ENCODE measurements around the gene AGMAT. TPM values are rescaled to one million over a fixed set of nuclear protein-coding genes. Genes with fewer than 3 reads are reported as not detected.
"Not testable (repeated sequence)": the region's sequence is repeated elsewhere in the genome, so short reads cannot be mapped to it uniquely, and the experiment has no call there.

AGMAT gene
- polyA plus RNA-seq, 4 donors: 1.2 to 33.6 (median 23.4) TPM

DNA sequence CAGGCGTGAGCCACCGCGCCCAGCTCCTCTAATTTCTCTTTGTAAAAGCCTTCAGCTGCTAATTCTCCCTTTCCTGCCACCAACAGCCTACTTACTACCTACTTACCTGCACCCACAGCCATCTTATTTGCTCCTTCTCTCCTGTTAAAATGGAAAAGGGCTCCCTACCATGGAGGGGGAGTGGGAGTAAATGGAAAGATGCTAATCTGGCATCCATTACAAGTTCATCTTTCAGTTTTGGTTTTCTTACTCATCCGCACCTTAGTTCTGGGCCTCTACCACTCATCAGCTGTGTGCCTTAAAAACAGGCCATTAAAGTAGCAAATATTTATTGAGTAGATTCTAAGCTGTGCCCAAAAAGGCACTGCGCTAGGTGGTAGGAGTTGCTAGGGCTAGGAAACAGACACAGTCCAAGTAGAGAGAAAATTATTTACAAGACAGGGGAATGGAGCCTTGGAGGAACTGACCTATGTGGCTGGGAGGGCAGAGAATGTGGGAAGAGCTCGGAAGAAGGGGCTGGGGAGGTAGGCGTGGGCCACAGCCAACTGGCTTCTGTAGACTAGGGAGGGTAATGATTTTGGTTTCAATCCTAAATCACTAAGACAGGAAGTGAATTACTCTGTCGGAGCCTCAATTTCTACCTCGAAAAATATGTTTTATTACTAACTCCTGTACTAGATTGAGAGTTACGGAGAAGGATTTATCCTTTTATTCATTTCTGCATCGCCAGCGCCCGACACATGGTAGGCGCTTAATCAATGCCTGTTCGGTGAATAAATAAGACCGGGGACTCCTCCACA, 31.7 kb upstream of the AGMAT start:
- peak in 1 of 4 donors; percentile 31 for DNase-seq (ENCODE audit: low read depth in 4 of 4, low spot score in 3 of 4)

DNA sequence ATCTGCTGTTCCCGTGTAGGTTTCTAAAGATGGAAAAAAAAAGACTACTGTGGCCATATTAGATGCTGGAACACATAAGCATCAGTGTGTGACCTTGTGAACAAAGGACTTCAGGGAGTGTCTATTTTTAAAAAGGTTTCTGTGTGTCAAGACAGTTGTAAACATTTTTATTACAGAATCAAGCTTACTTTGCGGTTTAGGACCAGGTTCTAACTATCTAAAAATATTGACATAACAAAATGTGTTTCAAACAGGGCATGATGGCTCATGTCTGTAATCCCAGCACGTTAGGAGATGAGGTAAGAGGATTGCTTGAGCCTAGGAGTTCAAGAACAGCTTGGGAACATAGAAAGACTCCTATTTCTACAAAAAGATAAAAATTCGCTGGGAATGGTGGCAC, 25.3 kb upstream of the AGMAT start:
- no peak for DNase-seq (ENCODE audit: low read depth in 4 of 4, low spot score in 3 of 4)

DNA sequence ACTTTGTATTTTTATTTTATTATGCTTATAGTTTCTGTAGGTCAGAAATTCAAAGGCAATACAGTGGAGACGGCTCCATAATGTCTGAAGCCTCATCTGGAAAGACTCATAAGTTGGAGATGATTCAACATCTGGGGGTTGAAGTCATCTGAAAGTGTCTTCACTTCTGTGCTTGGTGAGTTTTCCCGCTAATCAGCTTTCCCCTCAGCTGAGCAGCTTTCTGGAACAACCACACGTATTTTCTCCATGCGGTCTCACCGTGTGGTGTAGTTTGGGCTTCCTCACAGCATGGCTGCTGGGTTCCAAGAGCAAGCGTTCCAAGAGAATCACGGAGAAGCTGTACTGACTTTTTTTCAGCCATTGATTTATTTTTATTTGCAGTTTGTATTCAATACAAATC, 24.8 kb upstream of the AGMAT start:
- DNase-seq (ENCODE audit: low read depth in 4 of 4, low spot score in 3 of 4): no peak

DNA sequence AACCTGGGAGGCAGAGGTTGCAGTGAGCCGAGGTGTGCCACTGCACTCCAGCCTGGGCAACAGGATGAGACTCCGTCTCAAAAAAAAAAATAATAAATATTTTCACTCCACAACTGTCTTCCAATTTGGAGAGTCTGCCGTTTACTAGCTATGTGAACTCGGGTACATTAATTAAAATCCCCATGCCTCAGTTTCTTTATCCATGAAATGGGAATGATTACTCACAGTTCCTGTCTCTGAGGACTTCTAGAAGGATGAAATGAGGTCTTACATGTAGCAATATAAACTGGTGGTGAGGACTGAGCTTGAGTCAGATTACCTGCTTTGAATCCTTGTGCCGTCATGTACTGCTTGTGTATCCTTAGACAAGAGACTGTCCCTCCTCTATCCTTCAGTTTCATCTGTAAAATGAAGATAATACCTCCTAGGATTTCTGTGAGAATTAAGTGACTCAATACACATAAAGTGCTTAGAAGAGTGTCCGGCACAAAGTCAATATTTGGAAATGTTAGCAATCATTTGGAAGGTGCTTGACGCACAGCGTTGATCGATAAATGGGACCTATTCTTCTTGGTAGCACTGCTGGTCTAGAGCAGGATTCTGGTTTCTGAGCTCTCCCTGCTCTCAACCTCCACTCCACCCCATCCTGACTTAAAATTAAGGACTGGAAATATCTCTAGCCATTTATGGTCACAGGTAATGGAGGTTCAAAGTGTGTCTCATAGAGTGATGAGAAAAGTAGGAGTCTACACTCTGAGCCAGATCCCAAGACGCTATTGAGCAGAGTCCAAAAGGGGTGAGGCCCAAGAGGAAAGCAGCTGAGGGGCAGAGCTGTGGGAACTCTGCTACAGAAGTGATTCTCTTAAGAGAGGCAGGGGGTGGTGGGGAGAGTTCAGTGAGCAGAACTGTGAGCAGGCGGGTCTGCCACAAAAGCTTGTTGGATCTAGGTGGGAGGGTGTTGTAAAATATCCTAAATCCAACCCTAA, 20.8 kb upstream of the AGMAT start:
- no peak for DNase-seq (ENCODE audit: low read depth in 4 of 4, low spot score in 3 of 4)

DNA sequence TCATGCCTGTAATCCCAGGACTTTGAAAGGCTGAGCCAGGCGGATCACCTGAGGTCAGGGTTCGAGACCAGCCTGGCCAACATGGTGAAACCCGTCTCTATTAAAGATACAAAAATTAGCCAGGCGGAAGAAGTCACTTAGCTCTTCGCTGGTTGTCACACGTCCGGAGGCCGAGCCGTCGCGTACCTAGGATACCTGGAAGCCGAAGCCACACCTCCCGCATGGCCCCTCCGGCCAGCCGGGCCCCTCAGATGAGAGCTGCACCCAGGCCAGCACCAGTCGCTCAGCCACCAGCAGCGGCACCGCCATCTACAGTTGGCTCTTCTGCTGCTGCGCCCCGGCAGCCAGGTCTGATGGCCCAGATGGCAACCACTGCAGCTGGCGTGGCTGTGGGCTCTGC, 19.5 kb upstream of the AGMAT start:
- not testable (repeated sequence) for DNase-seq (ENCODE audit: low read depth in 4 of 4, low spot score in 3 of 4)

DNA sequence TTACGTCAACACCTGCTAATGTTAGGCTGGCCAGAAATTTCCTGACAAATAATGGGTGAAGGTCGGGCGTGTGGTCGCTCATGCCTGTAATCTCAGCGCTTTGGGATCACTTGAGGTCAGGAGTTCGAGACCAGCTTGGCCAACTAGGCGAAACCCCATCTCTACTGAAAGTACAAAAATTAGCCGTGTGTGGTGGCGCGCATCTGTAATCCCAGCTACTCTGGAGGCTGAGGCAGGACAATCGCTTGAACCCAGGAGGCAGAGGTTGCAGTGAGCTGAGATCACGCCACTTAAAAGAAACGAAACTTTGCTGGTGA, 19.1 kb upstream of the AGMAT start:
- not testable (repeated sequence) for DNase-seq (ENCODE audit: low read depth in 4 of 4, low spot score in 3 of 4)

DNA sequence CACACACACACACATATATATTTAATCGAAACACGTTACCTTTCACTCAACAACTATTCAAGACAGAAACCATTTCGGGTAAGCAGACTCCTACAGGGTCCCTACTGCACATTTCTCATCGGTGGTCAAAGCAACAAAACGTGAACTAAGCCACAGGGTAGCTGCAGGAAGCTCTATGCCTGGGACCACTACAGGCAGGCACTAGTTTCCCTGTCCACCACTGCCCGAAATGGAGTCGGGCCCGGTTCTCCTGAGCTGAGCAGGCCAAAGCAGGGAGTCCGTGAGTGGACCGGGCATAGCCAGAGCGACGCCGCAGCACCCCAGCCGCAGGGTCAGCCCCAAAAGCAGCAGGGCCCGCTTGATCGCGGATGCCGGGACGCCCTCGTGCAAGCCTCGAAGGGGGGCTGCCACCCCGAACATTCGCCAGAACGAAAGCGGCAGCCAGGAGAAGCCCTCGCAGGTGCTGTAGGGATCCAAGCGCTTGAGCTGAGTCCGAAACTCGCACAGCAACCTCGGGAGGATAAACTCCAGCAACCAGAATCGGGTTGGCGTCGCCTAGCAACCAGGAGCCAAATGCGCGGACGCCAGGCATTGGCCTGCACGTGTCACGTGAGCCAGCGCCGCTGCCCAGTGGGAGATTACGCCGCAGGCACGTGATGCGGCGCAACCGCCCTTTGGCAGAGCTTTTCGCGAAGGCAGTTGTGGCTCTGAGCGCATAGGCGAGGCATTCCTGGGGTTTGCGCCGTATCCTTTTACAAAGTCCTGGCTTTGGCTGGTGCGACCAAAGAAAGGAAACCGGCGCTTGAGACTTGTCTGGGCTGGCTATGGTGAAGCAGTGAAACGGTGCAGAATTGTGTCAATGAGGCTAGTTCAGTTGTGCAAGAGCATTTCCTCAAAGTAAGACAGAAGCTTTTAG, 18.5 kb upstream of the AGMAT start:
- peak; percentile 89 to 94 (median 92) for DNase-seq (ENCODE audit: low read depth in 4 of 4, low spot score in 3 of 4)

DNA sequence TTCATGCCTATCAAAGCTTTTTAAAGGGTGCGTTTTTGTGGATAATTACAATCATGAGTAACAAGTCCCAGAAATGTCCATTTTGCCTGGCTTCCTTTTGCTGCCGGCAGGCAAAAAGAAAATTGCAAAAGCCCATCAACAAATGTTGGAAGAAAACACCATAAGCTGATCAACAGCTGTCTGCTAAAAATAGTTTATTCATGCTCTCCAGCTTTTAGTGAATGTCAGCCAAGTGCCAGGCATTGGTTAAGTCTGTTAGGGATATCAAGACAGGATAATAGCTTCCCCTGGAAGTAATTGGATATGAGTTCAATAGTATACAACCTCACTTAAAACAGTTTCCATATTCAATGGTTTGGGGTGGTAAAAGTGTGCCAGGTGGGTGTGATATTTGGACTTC, 13.6 kb upstream of the AGMAT start:
- DNase-seq (ENCODE audit: low read depth in 4 of 4, low spot score in 3 of 4): no peak

DNA sequence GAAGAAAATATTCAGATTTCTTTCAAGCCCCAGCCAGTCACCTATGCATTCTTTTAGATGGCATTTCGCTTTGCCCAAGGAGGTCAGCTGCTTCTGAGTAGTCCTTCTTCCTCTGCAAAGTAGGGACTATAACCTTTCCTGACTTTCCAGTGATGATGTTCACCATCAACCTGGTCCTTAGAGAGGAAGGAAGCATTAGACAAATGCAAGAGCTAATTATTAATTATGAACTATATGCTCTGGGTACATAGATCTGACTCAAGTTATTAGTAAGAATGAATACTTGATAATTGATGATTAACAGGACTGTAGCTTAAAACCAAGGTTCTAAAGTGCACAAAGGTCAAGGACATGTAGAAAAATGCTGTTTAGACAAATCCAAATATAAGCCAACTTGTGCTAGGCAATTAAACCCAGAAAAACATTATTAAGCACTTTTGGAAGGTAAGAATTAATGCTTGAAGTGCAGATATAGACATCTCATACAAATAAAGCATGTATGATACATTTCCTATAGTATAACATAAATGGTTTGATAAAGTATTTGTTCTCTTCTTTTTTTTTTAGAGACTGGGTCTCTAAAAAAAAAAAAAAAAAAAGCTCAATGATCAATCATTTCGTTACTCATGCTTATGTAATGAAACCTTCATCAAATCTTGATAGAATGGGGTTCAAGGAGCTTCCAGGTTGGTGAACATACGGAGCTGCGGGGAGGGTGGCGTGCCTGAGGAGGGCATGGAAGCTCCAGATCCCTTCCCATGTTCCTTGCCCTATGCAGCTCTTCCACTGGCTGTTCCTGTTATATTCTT, 11.2 kb upstream of the AGMAT start:
- DNase-seq (ENCODE audit: low read depth in 4 of 4, low spot score in 3 of 4): no peak

DNA sequence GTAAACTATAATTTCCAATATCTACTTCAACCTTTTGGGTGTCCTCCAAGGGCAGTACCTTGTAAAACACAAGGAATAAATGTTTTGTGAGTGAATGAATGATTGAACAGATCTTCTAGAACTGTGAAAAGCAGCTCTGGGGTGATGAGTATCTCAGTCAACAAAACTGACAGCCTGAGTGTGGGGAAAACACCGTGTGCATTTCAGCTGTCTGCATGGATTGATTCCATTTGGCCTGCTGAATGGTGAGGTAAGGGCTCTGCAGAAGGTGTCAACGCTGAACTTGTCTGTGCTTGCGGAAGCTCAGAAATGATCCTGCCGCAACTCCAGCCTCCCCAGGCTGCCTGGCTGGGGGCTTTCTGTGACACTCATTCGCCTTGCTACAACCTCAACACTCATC, 7.4 kb upstream of the AGMAT start:
- DNase-seq (ENCODE audit: low read depth in 4 of 4, low spot score in 3 of 4): no peak

DNA sequence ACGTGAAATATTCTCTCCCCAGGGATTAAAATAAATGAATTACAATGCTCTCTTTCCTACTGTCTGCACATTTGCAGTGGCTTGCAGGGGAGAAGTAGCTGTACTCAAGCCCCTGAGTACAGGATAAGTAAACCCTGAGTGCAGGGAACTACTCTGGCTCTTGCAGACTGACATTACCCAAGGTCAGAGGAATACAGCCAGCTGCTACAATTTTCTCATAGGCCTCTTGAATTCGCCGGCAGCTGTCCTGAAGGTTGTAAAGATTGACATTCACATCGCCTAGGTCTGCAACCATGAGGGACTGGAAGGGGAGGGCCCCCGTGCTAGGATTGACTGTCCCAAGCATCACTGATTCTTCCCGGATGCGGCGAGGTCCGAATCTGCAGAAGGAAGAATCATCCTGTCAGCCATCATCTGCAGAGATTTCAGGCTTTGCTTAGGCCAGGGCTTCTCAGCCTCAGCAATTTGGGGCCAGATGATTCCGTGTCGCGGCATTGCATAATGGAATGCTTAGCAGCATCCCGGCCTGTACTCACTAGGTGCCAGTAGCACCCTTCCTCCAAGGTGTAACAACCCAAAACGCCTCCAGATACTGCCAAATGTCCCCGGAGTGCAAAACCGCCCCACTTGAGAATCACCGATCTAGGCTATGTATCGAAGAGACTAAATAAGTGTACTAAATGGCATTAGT, 1.7 kb downstream of the AGMAT start:
- DNase-seq (ENCODE audit: low read depth in 4 of 4, low spot score in 3 of 4): no peak

DNA sequence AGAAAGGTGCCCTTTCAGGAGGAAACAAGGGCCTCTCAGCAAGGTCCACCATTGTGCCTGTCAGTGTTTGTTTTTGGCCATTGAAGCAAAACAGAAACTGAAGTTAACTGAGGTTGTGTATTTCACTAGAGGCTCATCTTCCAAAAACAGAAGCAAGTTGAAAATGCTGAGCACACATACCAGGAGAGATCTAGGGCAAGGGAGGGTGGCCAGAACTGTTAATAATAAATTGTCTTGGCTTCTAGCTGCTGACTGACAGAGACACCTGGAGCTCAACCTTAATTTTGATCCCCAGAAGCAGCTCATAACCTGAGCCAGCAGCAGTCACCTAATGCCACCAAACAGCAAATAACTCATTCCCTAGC, 5.2 kb downstream of the AGMAT start:
- DNase-seq (ENCODE audit: low read depth in 4 of 4, low spot score in 3 of 4): no peak

DNA sequence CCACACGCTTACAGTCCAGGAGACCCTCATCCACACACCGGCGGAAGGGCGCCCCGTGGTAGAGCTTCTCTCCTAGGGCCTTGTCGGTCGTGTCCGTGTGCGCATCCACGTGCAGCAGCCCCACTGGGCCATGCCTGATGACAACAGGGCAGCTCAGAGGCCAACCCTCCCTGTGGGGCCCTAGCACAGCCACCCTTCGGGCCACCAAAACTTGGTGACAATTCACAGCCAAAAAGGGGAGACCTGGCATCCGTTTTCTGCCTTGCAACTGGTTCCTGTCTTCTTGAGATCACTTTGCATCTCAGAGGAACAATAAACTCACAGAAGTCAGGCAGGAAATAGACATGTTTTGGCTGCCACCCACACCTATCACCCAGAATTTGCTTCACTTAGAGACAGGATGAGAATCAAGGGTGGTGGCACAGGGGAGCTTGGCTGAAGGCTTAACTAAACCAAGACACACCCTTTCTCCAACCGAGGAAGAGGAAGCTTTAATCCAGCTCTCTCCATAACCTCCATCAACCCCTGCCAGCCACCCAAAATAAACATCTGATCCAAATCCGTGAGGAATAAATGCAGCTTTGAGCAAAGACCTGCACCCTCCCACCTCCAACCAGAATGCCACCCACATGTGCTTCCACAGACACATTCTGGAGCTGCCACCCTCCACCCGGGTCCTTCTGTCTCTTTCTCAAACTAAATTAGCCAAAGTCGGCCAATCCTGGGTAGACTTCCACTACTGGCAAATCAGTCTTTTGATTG, 5.7 kb downstream of the AGMAT start:
- no peak for DNase-seq (ENCODE audit: low read depth in 4 of 4, low spot score in 3 of 4)

DNA sequence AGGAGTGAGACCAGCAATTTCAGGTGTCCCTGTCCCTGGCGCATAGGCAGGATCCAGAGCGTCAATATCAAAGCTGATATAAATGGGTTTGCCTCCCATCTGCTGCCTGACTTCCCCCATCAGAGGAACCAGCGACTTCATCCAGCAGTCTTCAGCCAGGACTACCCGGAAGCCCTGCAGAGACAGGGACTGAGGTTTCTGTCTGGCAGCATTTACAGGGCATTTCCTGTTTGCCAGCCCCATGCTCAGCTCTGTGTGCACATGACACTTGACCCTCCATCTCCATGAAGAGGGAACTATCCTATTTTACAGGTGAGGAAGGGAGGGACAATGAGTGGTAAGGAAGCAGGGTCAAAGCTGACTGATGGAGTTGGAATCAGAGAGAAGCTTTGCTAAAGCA, 7.2 kb downstream of the AGMAT start:
- DNase-seq (ENCODE audit: low read depth in 4 of 4, low spot score in 3 of 4): no peak

DNA sequence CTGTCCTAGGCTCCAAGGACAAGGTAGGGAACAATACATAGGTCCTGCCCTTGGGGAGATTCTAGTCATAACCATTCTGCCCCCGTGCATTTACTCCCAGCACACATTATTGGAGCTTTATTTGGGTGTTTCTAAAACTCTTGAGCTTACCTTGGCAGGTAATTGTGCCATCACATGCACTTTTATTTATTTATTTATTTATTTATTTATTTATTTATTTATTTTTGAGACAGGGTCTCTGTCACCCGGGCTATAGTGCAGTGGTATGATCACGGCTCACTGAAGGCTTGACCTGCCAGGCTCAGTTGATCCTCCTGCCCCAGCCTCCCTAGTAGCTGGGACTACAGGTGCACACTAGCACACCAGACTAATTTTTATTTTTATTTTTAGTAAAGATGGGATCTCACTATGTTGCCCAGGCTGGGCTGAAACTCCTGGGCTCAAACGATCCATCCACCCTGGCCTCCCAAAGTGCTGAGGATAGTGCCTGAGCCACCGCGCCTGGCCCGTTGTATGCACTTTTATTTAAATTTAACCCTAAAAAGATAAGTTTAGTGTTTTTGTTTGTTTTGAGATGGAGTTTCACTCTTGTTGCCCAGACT, 9.2 kb downstream of the AGMAT start:
- DNase-seq (ENCODE audit: low read depth in 4 of 4, low spot score in 3 of 4): no peak

DNA sequence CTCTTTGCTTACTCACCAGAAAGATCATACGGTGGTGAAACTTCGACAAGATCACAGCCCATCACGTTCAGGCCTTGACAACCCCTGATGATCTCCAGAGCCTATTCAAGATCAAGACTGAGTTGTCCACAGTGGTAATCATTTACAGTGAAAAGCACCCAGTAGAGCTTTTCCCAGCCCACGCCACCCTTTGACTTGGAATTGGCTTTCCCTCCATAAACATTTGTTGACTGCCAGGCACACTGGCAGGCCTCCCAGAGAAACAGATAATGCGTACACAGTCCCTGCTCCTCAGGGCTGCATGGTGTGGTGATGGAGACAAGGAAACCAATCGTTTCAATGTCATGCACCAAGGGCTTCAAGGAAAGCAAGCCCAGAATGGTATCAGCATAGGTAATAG, 10.1 kb downstream of the AGMAT start:
- DNase-seq (ENCODE audit: low read depth in 4 of 4, low spot score in 3 of 4): no peak

DNA sequence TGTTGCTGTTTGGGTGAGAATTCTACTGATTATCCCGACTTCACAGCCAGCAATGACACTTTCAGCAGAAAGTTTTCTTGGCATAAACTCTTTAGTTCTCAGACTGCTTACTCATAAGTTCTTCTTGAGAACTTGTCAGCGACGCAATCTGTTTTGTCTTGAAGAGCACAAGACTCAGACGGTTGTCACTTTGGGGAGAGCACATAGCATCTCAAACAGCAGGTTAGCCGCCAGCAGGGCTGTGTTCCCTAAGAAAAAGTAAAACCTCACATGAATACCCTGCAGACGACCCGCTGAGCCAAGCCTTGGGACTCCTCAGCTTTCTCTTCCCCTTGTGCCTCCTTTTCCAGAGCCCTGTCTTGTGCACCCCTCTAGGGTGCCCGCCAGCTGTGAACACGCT, 11.4 kb downstream of the AGMAT start:
- DNase-seq (ENCODE audit: low read depth in 4 of 4, low spot score in 3 of 4): no peak

DNA sequence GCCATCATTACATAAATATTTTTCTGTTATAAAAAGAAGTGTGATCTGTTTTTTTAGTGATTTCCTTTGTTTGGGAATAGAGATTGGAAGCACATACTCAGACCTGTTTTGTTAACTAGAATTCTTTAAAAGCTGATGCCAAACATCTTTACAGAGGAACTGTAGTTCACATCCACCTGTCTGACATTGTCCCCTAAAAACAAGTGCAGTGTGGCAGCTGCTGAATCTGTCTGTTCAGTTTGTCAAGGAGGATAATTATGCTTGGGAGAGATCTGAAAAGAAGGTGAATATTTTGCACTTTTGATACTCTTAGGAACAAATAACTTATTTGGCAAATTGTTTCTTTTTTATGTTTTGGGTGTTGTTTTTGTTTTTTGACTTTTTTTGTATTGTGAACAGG, 13.6 kb downstream of the AGMAT start:
- no peak for DNase-seq (ENCODE audit: low read depth in 4 of 4, low spot score in 3 of 4)
